ENCODE measurements around the gene FMNL2.

The FMNL2 gene

DNA sequence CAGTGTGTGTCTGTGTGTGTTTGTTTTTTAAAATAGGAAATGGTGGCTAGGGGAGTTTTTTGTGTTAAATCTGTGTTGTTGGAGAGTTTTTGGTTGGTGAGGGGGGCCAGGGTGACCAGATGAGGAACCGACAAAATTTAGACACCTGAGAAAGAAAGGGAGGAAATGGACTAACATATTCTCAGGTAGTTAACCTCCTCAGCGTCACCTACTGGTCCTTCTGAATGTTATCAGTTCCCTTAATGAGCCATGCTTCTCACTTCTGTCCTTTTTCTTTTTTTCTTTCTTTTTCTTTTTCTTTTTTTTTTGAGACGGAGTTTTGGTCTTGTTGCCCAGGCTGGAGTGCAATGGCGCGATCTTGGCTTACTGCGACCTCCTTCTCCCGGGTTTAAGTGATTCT, 107.0 kb downstream of the FMNL2 start:
- in situ Hi-C loops (cut with HindIII; ENCODE audit: low sequenced_read_pairs), result no loop called here

DNA sequence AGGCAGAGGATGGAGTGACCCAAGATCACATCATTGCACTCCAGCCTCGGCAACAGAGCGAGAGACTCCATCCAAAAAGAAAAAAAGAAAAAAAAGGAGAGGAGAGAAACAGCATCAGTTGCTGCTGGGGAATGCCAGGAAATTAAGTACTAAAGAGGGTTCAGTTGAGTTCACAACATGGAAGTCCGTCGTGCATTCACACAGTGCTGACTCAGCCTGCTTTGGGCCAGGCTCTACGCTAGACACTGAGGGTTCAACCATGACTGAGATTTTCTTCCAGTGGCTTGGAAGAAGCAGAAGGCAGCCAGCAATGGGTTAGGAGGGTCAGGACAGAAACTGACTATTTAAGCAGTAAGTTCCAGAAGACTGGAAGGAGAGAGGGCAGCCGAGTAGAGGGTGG, 108.8 kb downstream of the FMNL2 start:
- in situ Hi-C loops (cut with HindIII; ENCODE audit: low sequenced_read_pairs), result no loop called here

DNA sequence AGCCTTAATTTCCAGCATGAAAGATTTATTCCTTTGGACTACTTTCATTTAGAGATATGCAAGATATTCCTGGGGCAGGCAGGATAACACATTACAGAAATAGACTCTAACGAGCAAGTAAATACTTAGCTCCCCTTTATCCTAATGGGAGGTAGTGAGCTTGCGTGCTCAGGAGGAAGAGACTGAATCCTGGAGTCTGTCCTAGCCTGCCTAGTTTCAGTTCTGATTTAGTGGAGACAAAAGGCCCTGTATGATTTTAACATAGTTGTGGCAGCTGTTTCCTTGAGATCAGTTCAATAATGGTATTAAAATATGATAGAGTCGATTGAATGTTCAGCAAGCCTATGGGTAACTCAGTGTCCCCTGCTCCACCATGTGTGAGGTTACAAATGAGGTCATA, 109.5 kb downstream of the FMNL2 start:
- in situ Hi-C loops (cut with HindIII; ENCODE audit: low sequenced_read_pairs), result no loop called here

GRCh38 chr2:152445375-152445774, 110.4 kb downstream of the FMNL2 start:
- in situ Hi-C loops (cut with HindIII; ENCODE audit: low sequenced_read_pairs), result no loop called here

- in situ Hi-C loops (cut with HindIII; ENCODE audit: low sequenced_read_pairs), result no loop called here
These were observed 110.8 kb downstream of the FMNL2 start for GRCh38 chr2:152445791-152446201.

- in situ Hi-C loops (cut with HindIII; ENCODE audit: low sequenced_read_pairs), result no loop called here
These were observed 111.2 kb downstream of the FMNL2 start for GRCh38 chr2:152446213-152446612.

DNA sequence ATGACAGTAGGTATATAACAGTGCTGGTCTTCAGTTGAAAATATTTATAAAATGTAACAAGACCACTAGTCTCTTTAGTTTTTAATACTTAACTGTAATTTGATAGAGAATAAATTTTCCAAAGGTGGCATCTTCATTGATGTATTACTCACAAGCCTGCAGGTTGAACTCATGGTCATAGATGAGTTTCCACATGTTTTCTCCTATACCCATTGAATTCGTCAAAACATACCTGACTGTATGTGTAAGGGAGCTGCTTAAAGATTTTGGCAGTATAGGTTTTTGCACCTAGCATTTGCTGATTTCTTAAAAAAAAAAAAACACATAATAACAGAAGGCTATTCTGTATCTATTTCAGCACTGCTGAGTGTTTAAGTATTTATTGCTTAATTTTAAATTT, 112.9 kb downstream of the FMNL2 start:
- in situ Hi-C loops (cut with HindIII; ENCODE audit: low sequenced_read_pairs), result no loop called here

DNA sequence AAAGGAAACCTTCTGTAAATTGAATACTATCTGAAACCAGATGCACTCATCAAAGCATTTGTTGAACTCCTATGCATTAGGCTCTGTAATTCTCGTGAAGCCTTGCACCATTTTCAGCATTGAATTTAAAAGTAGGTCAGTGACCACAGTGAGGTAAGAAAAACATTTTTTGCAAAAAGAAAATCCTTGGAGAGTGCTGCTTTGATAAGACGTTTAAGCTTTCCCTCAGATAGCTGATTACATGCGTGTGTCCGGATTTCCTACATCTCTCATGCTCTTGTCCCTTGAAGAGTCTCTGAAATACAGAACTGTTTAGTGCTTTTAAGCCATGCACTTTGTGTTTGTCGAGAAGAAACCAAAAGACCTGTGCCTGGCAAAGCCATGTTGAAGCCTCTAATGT, 113.6 kb downstream of the FMNL2 start:
- in situ Hi-C loops (cut with HindIII; ENCODE audit: low sequenced_read_pairs), result no loop called here

- in situ Hi-C loops (cut with HindIII; ENCODE audit: low sequenced_read_pairs), result no loop called here
These were observed 114.6 kb downstream of the FMNL2 start for GRCh38 chr2:152449578-152449977.

GRCh38 chr2:152450176-152450575, 115.2 kb downstream of the FMNL2 start:
- in situ Hi-C loops (cut with HindIII; ENCODE audit: low sequenced_read_pairs), result no loop called here

GRCh38 chr2:152452256-152452973, 117.4 kb downstream of the FMNL2 start:
- in situ Hi-C loops (cut with HindIII; ENCODE audit: low sequenced_read_pairs), result no loop called here

DNA sequence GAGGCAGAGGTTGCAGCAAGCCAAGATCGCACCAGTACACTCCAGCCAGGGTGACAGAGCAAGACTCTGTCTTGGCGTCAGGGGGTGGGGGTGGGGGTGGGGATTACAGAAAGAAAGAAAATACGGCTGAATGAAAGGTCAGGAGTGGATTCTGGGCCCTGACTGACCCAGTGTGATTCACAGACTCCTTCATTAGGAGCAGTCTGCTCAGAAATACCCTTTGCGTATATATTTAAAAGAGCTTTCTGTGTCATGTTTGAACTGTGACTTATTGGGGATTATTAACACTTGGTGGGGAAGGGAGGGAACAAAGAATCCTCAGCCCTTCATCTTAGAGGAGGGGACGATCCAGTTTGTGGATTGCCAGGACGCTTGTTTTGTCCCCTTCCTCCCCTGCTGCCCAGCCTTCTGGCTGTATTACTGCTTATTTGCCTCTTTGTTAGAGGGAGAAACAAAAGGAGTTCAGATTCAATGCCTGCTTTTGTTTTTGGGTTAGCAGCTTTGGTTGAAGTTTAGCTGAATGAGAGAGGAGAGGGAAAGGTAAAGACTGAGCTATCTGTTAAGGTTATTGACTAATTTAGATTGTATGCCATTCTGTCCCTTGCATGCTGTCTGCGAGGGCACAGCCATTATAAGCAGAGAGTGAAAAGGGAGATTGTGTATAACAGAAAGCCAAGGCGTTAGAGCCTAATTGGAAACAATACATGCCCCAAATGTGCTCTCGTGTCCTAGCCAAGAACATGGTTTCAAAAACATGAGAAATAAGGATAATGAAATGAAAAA, 118.3 kb downstream of the FMNL2 start:
- in situ Hi-C loops (cut with HindIII; ENCODE audit: low sequenced_read_pairs), result no loop called here

DNA sequence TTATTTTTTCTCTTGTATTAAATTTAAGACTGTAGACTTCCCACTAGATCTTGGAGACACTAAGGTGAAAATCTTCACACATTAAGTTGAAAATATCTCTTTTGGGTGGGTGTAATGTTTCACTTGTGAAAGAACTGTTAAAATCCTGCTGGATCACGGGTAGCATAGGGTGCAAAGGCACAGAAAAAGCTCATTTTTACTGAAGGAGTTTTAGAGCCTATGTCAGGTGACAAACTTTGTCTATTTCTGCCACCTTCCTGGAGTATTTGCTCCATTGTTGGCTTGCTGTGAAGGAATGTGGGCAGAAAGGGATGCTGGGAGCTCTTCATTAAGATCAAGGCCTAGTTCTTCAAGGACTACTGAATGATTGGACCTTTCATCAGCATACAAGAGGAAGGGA, 119.4 kb downstream of the FMNL2 start:
- in situ Hi-C loops (cut with HindIII; ENCODE audit: low sequenced_read_pairs), result no loop called here

DNA sequence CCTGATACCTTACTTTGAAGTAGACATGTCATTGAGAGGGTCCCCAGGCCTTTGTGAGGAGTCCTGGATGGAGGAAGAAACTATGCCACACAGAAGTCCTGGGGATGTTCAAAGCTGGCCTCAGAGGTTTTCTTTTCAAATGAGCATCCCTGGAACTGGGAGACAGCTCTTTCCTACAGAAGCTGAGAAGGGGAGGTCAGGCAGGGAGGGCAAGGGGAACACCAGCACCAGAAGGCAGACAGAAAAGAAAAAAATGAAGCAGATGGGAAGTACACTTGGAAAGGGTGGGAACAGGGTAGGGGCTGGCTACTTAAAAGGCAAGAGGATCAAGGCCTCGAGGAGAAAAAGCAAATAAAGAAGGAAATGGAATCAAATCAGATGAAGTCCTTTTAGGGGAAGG, 120.0 kb downstream of the FMNL2 start:
- in situ Hi-C loops (cut with HindIII; ENCODE audit: low sequenced_read_pairs), result no loop called here

DNA sequence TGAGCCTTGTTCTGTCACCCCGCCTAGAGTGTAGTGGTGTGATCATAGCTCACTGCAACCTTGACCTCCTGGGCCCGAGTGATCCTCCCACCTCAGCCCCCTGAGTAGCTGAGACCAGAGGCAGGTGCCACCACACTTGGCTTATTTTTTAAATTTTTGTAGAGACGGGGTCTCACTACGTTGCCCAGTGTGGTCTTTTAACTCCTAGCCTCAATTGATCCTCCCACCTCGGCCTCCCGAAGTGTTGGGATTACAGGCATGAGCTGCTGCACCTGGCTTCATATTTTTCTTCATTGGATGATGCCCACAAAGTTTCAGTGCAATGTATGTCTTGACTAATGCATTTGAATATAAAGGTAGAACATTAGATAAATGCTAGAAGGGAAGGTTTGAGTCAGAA, 120.8 kb downstream of the FMNL2 start:
- in situ Hi-C loops (cut with HindIII; ENCODE audit: low sequenced_read_pairs), result no loop called here

- in situ Hi-C loops (cut with HindIII; ENCODE audit: low sequenced_read_pairs), result no loop called here
These were observed 121.3 kb downstream of the FMNL2 start for GRCh38 chr2:152456262-152456661.

DNA sequence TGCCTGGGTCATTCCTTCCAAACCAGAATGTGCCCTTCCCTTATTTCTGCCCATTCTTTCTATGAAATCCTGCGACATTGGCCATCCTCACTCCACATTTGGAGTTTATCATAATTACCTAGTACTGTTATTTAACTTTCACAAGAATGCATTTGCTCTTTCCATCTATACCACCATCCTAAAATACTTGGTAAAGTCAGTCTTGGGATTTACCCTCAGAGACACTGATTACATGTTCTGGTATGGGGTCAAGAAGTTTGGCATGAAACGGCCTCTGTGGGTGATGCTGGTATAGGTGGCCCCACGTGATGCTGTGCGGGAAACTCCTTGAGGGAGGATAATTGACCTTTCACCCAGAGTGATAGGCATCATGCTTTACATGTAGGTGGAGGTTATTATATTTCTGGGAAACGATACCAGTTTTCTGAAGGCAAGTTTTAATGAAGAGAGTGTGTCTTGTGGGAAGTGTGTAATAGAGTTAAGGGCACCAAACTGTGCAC, 123.5 kb downstream of the FMNL2 start:
- in situ Hi-C loops (cut with HindIII; ENCODE audit: low sequenced_read_pairs), result no loop called here

DNA sequence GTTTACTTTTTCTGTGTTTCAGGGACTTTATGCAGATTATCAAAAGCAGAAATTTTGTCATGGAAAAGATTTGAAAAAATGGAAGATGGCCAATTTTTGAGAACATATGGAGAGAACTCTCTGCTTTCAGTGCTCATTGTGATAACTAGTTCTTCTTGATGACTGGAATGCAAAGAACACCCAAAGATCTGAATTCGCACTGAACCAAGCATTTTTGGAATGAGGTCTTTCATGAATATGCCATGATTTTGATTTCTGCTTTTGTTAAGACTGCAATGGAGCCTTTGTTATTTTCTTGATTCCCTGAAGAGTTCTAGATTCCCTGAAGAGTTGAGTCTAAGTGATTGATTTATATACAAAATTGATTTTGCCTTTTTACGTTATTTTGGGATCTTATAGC, 124.1 kb downstream of the FMNL2 start:
- in situ Hi-C loops (cut with HindIII; ENCODE audit: low sequenced_read_pairs), result no loop called here

DNA sequence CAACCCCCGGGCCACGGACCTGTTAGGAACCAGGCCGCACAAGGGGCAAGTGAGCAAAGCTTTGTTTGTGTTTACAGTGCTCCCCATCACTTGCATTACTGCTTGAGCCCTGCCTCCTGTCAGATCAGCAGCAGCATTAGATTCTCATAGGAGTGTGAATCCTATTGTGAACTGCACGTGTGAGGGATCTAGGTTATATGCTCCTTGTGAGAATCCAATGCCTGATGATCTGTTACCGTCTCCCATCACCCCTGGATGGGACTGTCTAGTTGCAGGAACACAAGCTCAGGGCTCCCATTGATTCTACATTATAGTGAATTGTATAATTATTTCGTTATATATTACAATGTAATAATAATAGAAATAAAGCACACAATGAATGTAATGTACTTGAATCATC, 125.6 kb downstream of the FMNL2 start:
- in situ Hi-C loops (cut with HindIII; ENCODE audit: low sequenced_read_pairs), result no loop called here

DNA sequence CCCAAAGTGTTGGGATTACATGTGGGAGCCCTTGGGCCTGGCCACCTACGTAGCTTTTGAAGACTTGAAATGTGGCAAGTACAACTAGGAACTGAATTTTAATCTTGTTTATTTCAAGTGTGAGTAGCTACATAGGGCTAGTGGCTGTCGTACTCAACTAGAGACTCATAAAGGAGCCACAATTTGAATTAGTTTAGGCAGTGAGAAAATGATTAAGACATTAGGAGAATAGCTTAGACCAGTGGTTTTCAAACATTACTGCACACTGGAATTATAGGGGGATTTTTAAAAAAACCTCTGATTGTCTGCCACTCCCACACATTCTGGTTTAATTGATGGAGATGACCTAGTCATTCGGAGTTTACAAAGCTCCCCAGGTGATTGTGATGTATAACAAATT, 127.1 kb downstream of the FMNL2 start:
- in situ Hi-C loops (cut with HindIII; ENCODE audit: low sequenced_read_pairs), result no loop called here

DNA sequence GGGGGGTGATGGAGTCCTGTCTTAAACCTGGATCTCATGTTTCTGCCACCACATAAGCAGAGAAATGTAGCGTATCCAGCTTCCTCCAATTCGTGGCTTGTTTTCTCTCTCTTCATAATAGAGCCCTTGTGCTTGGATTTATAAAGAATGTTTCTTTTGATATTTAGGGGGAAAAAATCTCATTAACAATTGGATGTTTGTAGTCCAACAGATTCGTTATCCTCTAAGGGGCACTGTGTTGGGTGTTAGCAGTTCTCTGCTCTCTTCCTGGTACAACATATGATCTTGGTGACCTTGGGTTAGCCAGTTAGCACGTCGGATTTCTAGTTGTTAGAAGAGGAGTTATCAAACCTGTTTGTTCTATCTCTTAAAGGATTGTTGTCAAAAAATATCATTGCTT, 127.8 kb downstream of the FMNL2 start:
- in situ Hi-C loops (cut with HindIII; ENCODE audit: low sequenced_read_pairs), result no loop called here

- in situ Hi-C loops (cut with HindIII; ENCODE audit: low sequenced_read_pairs), result no loop called here
These were observed 130.0 kb downstream of the FMNL2 start for GRCh38 chr2:152464851-152465470.
